ENCODE measurements around the gene CLASP1.

CLASP1 gene

GRCh38 chr2:121505986-121506586, 143.2 kb downstream of the CLASP1 start:
- no CpG with 5 or more reads among the region's 4 CpGs for WGBS (ENCODE audit: insufficient coverage, insufficient read length)
- DNase-seq (ENCODE audit: low read depth, low spot score): no peak
- peaks cover 4% of the 10 kb centered on the region; the same call in 1 of the 2 replicates for H3K36me3 ChIP-seq (ENCODE audit: control insufficient read depth, insufficient read depth, low read length)
- no peak overlapping the region for H3K27ac ChIP-seq (ENCODE audit: low read length)
- no peaks in the 10 kb centered on the region for H3K27me3 ChIP-seq (ENCODE audit: control insufficient read depth, insufficient read depth, low read length)
- H3K4me1 ChIP-seq (ENCODE audit: control insufficient read depth, insufficient read depth, low read length): no peaks in the 10 kb centered on the region
- no peaks in the 10 kb centered on the region for H3K9me3 ChIP-seq (ENCODE audit: control insufficient read depth, insufficient read depth, low read length)
- H3K4me3 ChIP-seq (ENCODE audit: low read length): no peak overlapping the region

GRCh38 chr2:121505005-121505404, 144.3 kb downstream of the CLASP1 start:
- H3K9me3 ChIP-seq (ENCODE audit: control insufficient read depth, insufficient read depth, low read length): no peaks in the 10 kb centered on the region
- WGBS (ENCODE audit: insufficient coverage, insufficient read length): no CpG with 5 or more reads among the region's 3 CpGs
- H3K27me3 ChIP-seq (ENCODE audit: control insufficient read depth, insufficient read depth, low read length): no peaks in the 10 kb centered on the region
- peaks cover 4% of the 10 kb centered on the region; the same call in 1 of the 2 replicates for H3K36me3 ChIP-seq (ENCODE audit: control insufficient read depth, insufficient read depth, low read length)
- no peak for DNase-seq (ENCODE audit: low read depth, low spot score)
- H3K4me3 ChIP-seq (ENCODE audit: low read length): no peak overlapping the region
- H3K4me1 ChIP-seq (ENCODE audit: control insufficient read depth, insufficient read depth, low read length): no peaks in the 10 kb centered on the region
- H3K27ac ChIP-seq (ENCODE audit: low read length): no peak overlapping the region

- Histone ChIP-seq H3K27me3 (ENCODE audit: control insufficient read depth, insufficient read depth, low read length) (no peaks in the 10 kb centered on the region), H3K27ac (ENCODE audit: low read length) (no peak overlapping the region), H3K4me1 (ENCODE audit: control insufficient read depth, insufficient read depth, low read length) (no peaks in the 10 kb centered on the region), H3K9me3 (ENCODE audit: control insufficient read depth, insufficient read depth, low read length) (no peaks in the 10 kb centered on the region), H3K36me3 (ENCODE audit: control insufficient read depth, insufficient read depth, low read length) (peaks cover 4% of the 10 kb centered on the region; the same call in 1 of the 2 replicates), H3K4me3 (ENCODE audit: low read length) (no peak overlapping the region)
- no peak for DNase-seq (ENCODE audit: low read depth, low spot score)
- no CpG with 5 or more reads among the region's 2 CpGs for WGBS (ENCODE audit: insufficient coverage, insufficient read length)
Measured at GRCh38 chr2:121504316-121504715, 144.9 kb downstream of the CLASP1 start.

GRCh38 chr2:121502781-121503180, 146.5 kb downstream of the CLASP1 start:
- Histone ChIP-seq H3K4me3 (ENCODE audit: low read length) (no peak overlapping the region), H3K36me3 (ENCODE audit: control insufficient read depth, insufficient read depth, low read length) (peaks cover 4% of the 10 kb centered on the region; the same call in 1 of the 2 replicates), H3K27me3 (ENCODE audit: control insufficient read depth, insufficient read depth, low read length) (no peaks in the 10 kb centered on the region), H3K4me1 (ENCODE audit: control insufficient read depth, insufficient read depth, low read length) (no peaks in the 10 kb centered on the region), H3K27ac (ENCODE audit: low read length) (no peak overlapping the region), H3K9me3 (ENCODE audit: control insufficient read depth, insufficient read depth, low read length) (no peaks in the 10 kb centered on the region)
- no peak for DNase-seq (ENCODE audit: low read depth, low spot score)
- WGBS (ENCODE audit: insufficient coverage, insufficient read length): no CpG with 5 or more reads among the region's 3 CpGs

GRCh38 chr2:121502246-121502645, 147.0 kb downstream of the CLASP1 start:
- H3K27ac ChIP-seq (ENCODE audit: low read length): no peak overlapping the region
- peaks cover 4% of the 10 kb centered on the region; the same call in 1 of the 2 replicates for H3K36me3 ChIP-seq (ENCODE audit: control insufficient read depth, insufficient read depth, low read length)
- DNase-seq (ENCODE audit: low read depth, low spot score): no peak
- H3K4me3 ChIP-seq (ENCODE audit: low read length): no peak overlapping the region
- H3K27me3 ChIP-seq (ENCODE audit: control insufficient read depth, insufficient read depth, low read length): no peaks in the 10 kb centered on the region
- no peaks in the 10 kb centered on the region for H3K4me1 ChIP-seq (ENCODE audit: control insufficient read depth, insufficient read depth, low read length)
- WGBS (ENCODE audit: insufficient coverage, insufficient read length): no CpG with 5 or more reads among the region's 5 CpGs
- H3K9me3 ChIP-seq (ENCODE audit: control insufficient read depth, insufficient read depth, low read length): no peaks in the 10 kb centered on the region

- WGBS (ENCODE audit: insufficient coverage, insufficient read length): no CpG with 5 or more reads among the region's 2 CpGs
- DNase-seq (ENCODE audit: low read depth, low spot score): no peak
- peaks cover 4% of the 10 kb centered on the region; the same call in 1 of the 2 replicates for H3K36me3 ChIP-seq (ENCODE audit: control insufficient read depth, insufficient read depth, low read length)
- H3K9me3 ChIP-seq (ENCODE audit: control insufficient read depth, insufficient read depth, low read length): no peaks in the 10 kb centered on the region
- H3K4me1 ChIP-seq (ENCODE audit: control insufficient read depth, insufficient read depth, low read length): no peaks in the 10 kb centered on the region
- no peak overlapping the region for H3K4me3 ChIP-seq (ENCODE audit: low read length)
- H3K27me3 ChIP-seq (ENCODE audit: control insufficient read depth, insufficient read depth, low read length): no peaks in the 10 kb centered on the region
- no peak overlapping the region for H3K27ac ChIP-seq (ENCODE audit: low read length)
Measured at GRCh38 chr2:121501554-121501953, 147.7 kb downstream of the CLASP1 start.

- Histone ChIP-seq H3K27me3 (ENCODE audit: control insufficient read depth, insufficient read depth, low read length) (no peaks in the 10 kb centered on the region), H3K36me3 (ENCODE audit: control insufficient read depth, insufficient read depth, low read length) (peaks cover 4% of the 10 kb centered on the region; the same call in 1 of the 2 replicates), H3K4me3 (ENCODE audit: low read length) (no peak overlapping the region), H3K27ac (ENCODE audit: low read length) (no peak overlapping the region), H3K4me1 (ENCODE audit: control insufficient read depth, insufficient read depth, low read length) (no peaks in the 10 kb centered on the region), H3K9me3 (ENCODE audit: control insufficient read depth, insufficient read depth, low read length) (no peaks in the 10 kb centered on the region)
- WGBS (ENCODE audit: insufficient coverage, insufficient read length): no CpG with 5 or more reads among the region's 1 CpG
- no peak for DNase-seq (ENCODE audit: low read depth, low spot score)
Measured at GRCh38 chr2:121501031-121501430, 148.2 kb downstream of the CLASP1 start.

GRCh38 chr2:121498731-121499130, 150.5 kb downstream of the CLASP1 start:
- no peaks in the 10 kb centered on the region for H3K27me3 ChIP-seq (ENCODE audit: control insufficient read depth, insufficient read depth, low read length)
- WGBS (ENCODE audit: insufficient coverage, insufficient read length): no CpG with 5 or more reads among the region's 1 CpG
- H3K36me3 ChIP-seq (ENCODE audit: control insufficient read depth, insufficient read depth, low read length): peaks cover 4% of the 10 kb centered on the region; the same call in 1 of the 2 replicates
- H3K4me3 ChIP-seq (ENCODE audit: low read length): no peak overlapping the region
- H3K9me3 ChIP-seq (ENCODE audit: control insufficient read depth, insufficient read depth, low read length): no peaks in the 10 kb centered on the region
- no peak overlapping the region for H3K27ac ChIP-seq (ENCODE audit: low read length)
- H3K4me1 ChIP-seq (ENCODE audit: control insufficient read depth, insufficient read depth, low read length): no peaks in the 10 kb centered on the region
- DNase-seq (ENCODE audit: low read depth, low spot score): no peak

GRCh38 chr2:121492409-121492808, 156.9 kb downstream of the CLASP1 start:
- Histone ChIP-seq H3K36me3 (ENCODE audit: control insufficient read depth, insufficient read depth, low read length) (no peaks in the 10 kb centered on the region), H3K4me1 (ENCODE audit: control insufficient read depth, insufficient read depth, low read length) (peaks cover 3% of the 10 kb centered on the region), H3K27me3 (ENCODE audit: control insufficient read depth, insufficient read depth, low read length) (no peaks in the 10 kb centered on the region), H3K27ac (ENCODE audit: low read length) (no peak overlapping the region), H3K9me3 (ENCODE audit: control insufficient read depth, insufficient read depth, low read length) (no peaks in the 10 kb centered on the region), H3K4me3 (ENCODE audit: low read length) (no peak overlapping the region)
- WGBS (ENCODE audit: insufficient coverage, insufficient read length): no CpG with 5 or more reads among the region's 3 CpGs
- no peak for DNase-seq (ENCODE audit: low read depth, low spot score)

- H3K27ac ChIP-seq (ENCODE audit: low read length): no peak overlapping the region
- DNase-seq (ENCODE audit: low read depth, low spot score): no peak
- no CpG with 5 or more reads among the region's 4 CpGs for WGBS (ENCODE audit: insufficient coverage, insufficient read length)
Measured at GRCh38 chr2:121491518-121491917, 157.7 kb downstream of the CLASP1 start.

GRCh38 chr2:121490584-121491133, 158.6 kb downstream of the CLASP1 start:
- WGBS (ENCODE audit: insufficient coverage, insufficient read length): no CpG with 5 or more reads among the region's 3 CpGs
- H3K36me3 ChIP-seq (ENCODE audit: control insufficient read depth, insufficient read depth, low read length): no peaks in the 10 kb centered on the region
- DNase-seq (ENCODE audit: low read depth, low spot score): no peak
- no peak overlapping the region for H3K27ac ChIP-seq (ENCODE audit: low read length)
- H3K9me3 ChIP-seq (ENCODE audit: control insufficient read depth, insufficient read depth, low read length): no peaks in the 10 kb centered on the region
- H3K27me3 ChIP-seq (ENCODE audit: control insufficient read depth, insufficient read depth, low read length): no peaks in the 10 kb centered on the region; the same call in 1 of the 2 replicates
- no peak overlapping the region for H3K4me3 ChIP-seq (ENCODE audit: low read length)
- peaks cover 4% of the 10 kb centered on the region for H3K4me1 ChIP-seq (ENCODE audit: control insufficient read depth, insufficient read depth, low read length)

More at GRCh38 chr2:121491518-121491917, 157.7 kb downstream of the CLASP1 start:
- Histone ChIP-seq H3K36me3 (ENCODE audit: control insufficient read depth, insufficient read depth, low read length) (no peaks in the 10 kb centered on the region), H3K9me3 (ENCODE audit: control insufficient read depth, insufficient read depth, low read length) (no peaks in the 10 kb centered on the region), H3K4me3 (ENCODE audit: low read length) (no peak overlapping the region), H3K27me3 (ENCODE audit: control insufficient read depth, insufficient read depth, low read length) (no peaks in the 10 kb centered on the region), H3K4me1 (ENCODE audit: control insufficient read depth, insufficient read depth, low read length) (peaks cover 4% of the 10 kb centered on the region)
